NT2/D1 (cell line): ENCODE measurements around the gene GAPDHS.

Source experiments
- SUZ12 ChIP-seq: IDR thresholded peaks from 2 replicates; pipeline ENCODE4 v1.6.1; 2011; ENCODE audit not compliant: insufficient read length, insufficient read depth; ENCODE audit errors: extremely low read depth
- ZNF274 ChIP-seq: IDR thresholded peaks from 2 replicates; pipeline ENCODE4 v1.6.1; 2011; ENCODE audit warnings: mild to moderate bottlenecking, low read depth, low read length

GRCh38 chr19:35546532-35546931 is 13.3 kb downstream of the GAPDHS start:
- TF ChIP-seq SUZ12: no peak
- no peak for TF ChIP-seq ZNF274
